AG09309 (cell line): ENCODE measurements around the gene CCDC134.
"Not testable (repeated sequence)": the region's sequence is repeated elsewhere in the genome, so short reads cannot be mapped to it uniquely, and the experiment has no call there.

Source experiments
- DNase-seq: peaks from one replicate; pipeline ENCODE4 v3.0.0-alpha.2; 2010; ENCODE audit warnings: low read depth
- H3K4me3 ChIP-seq: 2 replicates; pipeline ENCODE4 v1.5.1; 2011; ENCODE audit warnings: mild to moderate bottlenecking, low read depth, low read length, moderate library complexity; ENCODE audit not compliant: control insufficient read depth
- CTCF ChIP-seq: IDR thresholded peaks from 2 replicates; pipeline ENCODE4 v1.5.1; 2011; ENCODE audit warnings: mild to moderate bottlenecking, low read depth, low read length, inconsistent platforms; ENCODE audit not compliant: insufficient read depth, control insufficient read depth; ENCODE audit errors: missing control alignments

CCDC134 gene

GRCh38 chr22:41857860-41858199, 57.4 kb downstream of the CCDC134 start:
- no peak for DNase-seq
- H3K4me3 ChIP-seq = no peak overlapping the region
- TF ChIP-seq CTCF = no peak

GRCh38 chr22:41862160-41862529, 61.7 kb downstream of the CCDC134 start:
- no peak overlapping the region for H3K4me3 ChIP-seq
- no peak for TF ChIP-seq CTCF

GRCh38 chr22:41862530-41863266, 62.2 kb downstream of the CCDC134 start:
- no peak overlapping the region for H3K4me3 ChIP-seq
- no peak for DNase-seq
- TF ChIP-seq CTCF = no peak

More at GRCh38 chr22:41862160-41862529, 61.7 kb downstream of the CCDC134 start:
- DNase-seq = no peak

- no peak for DNase-seq
- H3K4me3 ChIP-seq = no peak overlapping the region
- no peak for TF ChIP-seq CTCF
Measured at GRCh38 chr22:41863472-41863871, 63.0 kb downstream of the CCDC134 start.

- DNase-seq = no peak
- no peak for TF ChIP-seq CTCF
- H3K4me3 ChIP-seq = no peak overlapping the region
Measured at GRCh38 chr22:41868556-41868955, 68.1 kb downstream of the CCDC134 start.

- DNase-seq, H3K4me3 ChIP-seq: not testable (repeated sequence)
Measured at GRCh38 chr22:41870081-41870480, 69.6 kb downstream of the CCDC134 start.

GRCh38 chr22:41870786-41871185, 70.3 kb downstream of the CCDC134 start:
- TF ChIP-seq CTCF = no peak
- no peak for DNase-seq
- no peak overlapping the region for H3K4me3 ChIP-seq
